HCT116 (cell line): ENCODE measurements around the gene RNU5D-1. TPM values are rescaled to one million over a fixed set of nuclear protein-coding genes. Genes with fewer than 3 reads are reported as not detected.

Source experiments
- ATAC-seq: fragments of 200-7000 bp; cut with Tn5 transposase; 2 replicates; pipeline ENCODE4 v1.9.1; 2020; ENCODE audit warnings: mild to moderate bottlenecking, moderate library complexity
- BruUV-seq: library from RNA; stranded (reverse); fragments of 400-500 nt; replicated peaks from 2 replicates; lab custom pipeline; 2021; lab: Mats Ljungman, UMichigan
- CTCF ChIA-PET: fragments of 300-600 bp; sonication (Branson Sonifier 250); formaldehyde crosslinking; loops from one replicate; lab custom pipeline; 2021; ENCODE audit warnings: antibody characterized with exemption; lab: Charles Lee
- POLR2A ChIA-PET: fragments of 300-600, 350-600 bp; sonication (Branson Sonifier 250); formaldehyde crosslinking; loops from one replicate; lab custom pipeline; 2021; ENCODE audit warnings: antibody characterized with exemption; lab: Charles Lee
- RAD21 ChIA-PET, 2 experiments: fragments of 300-600 bp; sonication (Branson Sonifier 250); formaldehyde crosslinking; loops; one replicate each; lab custom pipeline; 2023; ENCODE audit warnings: low total read pairs in 2 of 2; ENCODE audit not compliant: uncharacterized antibody in 2 of 2, unreplicated experiment in 2 of 2, low non-redundant PET in 1 of 2; lab: Charles Lee
- DNase-seq: peaks from one replicate; pipeline ENCODE4 v3.0.0-alpha.2; 2010; ENCODE audit warnings: low read depth, low spot score
- H2AFZ ChIP-seq: fragments of 200-600 bp; shearing (Covaris generic), sonication (generic); 2 replicates; pipeline ENCODE4 v1.6.1; 2017; ENCODE audit warnings: low read depth, mixed run types, mixed read lengths, antibody characterized with exemption, low read length; ENCODE audit not compliant: poor library complexity, severe bottlenecking
- H3K27ac ChIP-seq: 2 replicates; pipeline ENCODE4 v1.5.1; 2012; ENCODE audit warnings: low read depth, low read length
- H3K27me3 ChIP-seq: fragments of 200-600 bp; sonication (generic); 2 replicates; pipeline ENCODE4 v1.6.1; 2016; ENCODE audit warnings: mixed run types, low read length, mixed read lengths; ENCODE audit not compliant: insufficient read depth
- H3K36me3 ChIP-seq, 2 experiments: fragments of 200-500 bp in 1 of 2; fragments of 200-600 bp in 1 of 2; sonication (Bioruptor generic) in 1 of 2; sonication (generic) in 1 of 2; 2 replicates each; pipeline versions ENCODE4 v1.5.1 to v1.6.1; 2014 to 2016; ENCODE audit warnings: low read length in 2 of 2, inconsistent platforms in 1 of 2, mixed read lengths in 1 of 2, mixed run types in 1 of 2; ENCODE audit not compliant: insufficient read depth in 2 of 2, control insufficient read depth in 1 of 2
- H3K4me1 ChIP-seq, 2 experiments: fragments of 200-600 bp in 1 of 2; sonication (generic) in 1 of 2; 2 replicates each; pipeline versions ENCODE4 v1.5.1 to v1.6.1; 2012 to 2017; ENCODE audit warnings: low read length in 2 of 2, inconsistent platforms in 1 of 2, mild to moderate bottlenecking in 1 of 2, mixed read lengths in 1 of 2, mixed run types in 1 of 2, moderate library complexity in 1 of 2; ENCODE audit not compliant: insufficient read depth in 2 of 2, control insufficient read depth in 1 of 2
- H3K4me2 ChIP-seq: fragments of 200-600 bp; sonication (generic); 2 replicates; pipeline ENCODE4 v1.6.1; 2017; ENCODE audit warnings: mixed run types, low read length, mixed read lengths
- H3K4me3 ChIP-seq, 2 experiments: fragments of 200-600 bp in 1 of 2; sonication (generic) in 1 of 2; replicated peaks in 1 of 2; 2 replicates each; pipeline ENCODE4 v1.5.1; 2011 to 2016; ENCODE audit warnings: low read length in 2 of 2, control low read depth in 1 of 2, low read depth in 1 of 2, mild to moderate bottlenecking in 1 of 2, mixed read lengths in 1 of 2, mixed run types in 1 of 2
- H3K79me2 ChIP-seq: fragments of 200-600 bp; sonication (generic); 2 replicates; pipeline ENCODE4 v1.6.1; 2017; ENCODE audit warnings: mild to moderate bottlenecking, mixed run types, low read length, moderate library complexity, mixed read lengths; ENCODE audit not compliant: insufficient read depth
- H3K9ac ChIP-seq: fragments of 200-600 bp; sonication (generic); 2 replicates; pipeline ENCODE4 v1.6.1; 2016; ENCODE audit warnings: low read length, mixed read lengths
- H3K9me2 ChIP-seq: fragments of 200-600 bp; sonication (generic), shearing (Covaris generic); 2 replicates; pipeline ENCODE4 v1.6.1; 2017; ENCODE audit warnings: mixed run types, mild to moderate bottlenecking, moderate library complexity; ENCODE audit not compliant: insufficient read depth
- H3K9me3 ChIP-seq, 2 experiments: fragments of 200-500 bp in 1 of 2; fragments of 200-600 bp in 1 of 2; sonication (Bioruptor generic) in 1 of 2; sonication (generic) in 1 of 2; 2 replicates each; pipeline ENCODE4 v1.6.1; 2014 to 2017; ENCODE audit warnings: low read length in 2 of 2, mixed read lengths in 2 of 2, inconsistent platforms in 1 of 2, low read depth in 1 of 2, mild to moderate bottlenecking in 1 of 2, mixed run types in 1 of 2, moderate library complexity in 1 of 2; ENCODE audit not compliant: control insufficient read depth in 1 of 2, insufficient read depth in 1 of 2
- H4K20me1 ChIP-seq: fragments of 200-600 bp; sonication (generic), shearing (Covaris generic); 2 replicates; pipeline ENCODE4 v1.6.1; 2017; ENCODE audit warnings: mixed run types, mild to moderate bottlenecking, moderate library complexity; ENCODE audit not compliant: insufficient read depth
- ATF3 ChIP-seq: IDR thresholded peaks from 2 replicates; pipeline ENCODE4 v1.6.1; 2012
- CBX3 ChIP-seq: IDR thresholded peaks from 2 replicates; pipeline ENCODE4 v1.6.1; 2012; ENCODE audit warnings: low read depth
- CEBPB ChIP-seq: IDR thresholded peaks from 2 replicates; pipeline ENCODE4 v1.6.1; 2012; ENCODE audit warnings: low read depth
- CTCF ChIP-seq, 3 experiments: fragments of 200-600 bp in 1 of 3; sonication (generic) in 1 of 3; IDR thresholded peaks in 2 of 3; conservative IDR thresholded peaks in 1 of 3; 2 replicates each; pipeline ENCODE4 v1.5.1; 2012 to 2017; ENCODE audit warnings: low read depth in 2 of 3, low read length in 2 of 3, antibody characterized with exemption in 1 of 3, borderline replicate concordance in 1 of 3, control low read depth in 1 of 3, mild to moderate bottlenecking in 1 of 3, mixed read lengths in 1 of 3, mixed run types in 1 of 3, moderate library complexity in 1 of 3; ENCODE audit not compliant: insufficient read depth in 1 of 3
- EGR1 ChIP-seq: IDR thresholded peaks from 2 replicates; pipeline ENCODE4 v1.6.1; 2012; ENCODE audit warnings: low read depth
- ELF1 ChIP-seq: IDR thresholded peaks from 2 replicates; pipeline ENCODE4 v1.6.1; 2012; ENCODE audit warnings: low read depth, borderline replicate concordance
- EZH2 ChIP-seq: fragments of 200-600 bp; sonication (generic); IDR thresholded peaks from 2 replicates; pipeline ENCODE4 v1.6.1; 2017; ENCODE audit warnings: antibody characterized with exemption, mixed run types
- EZH2phosphoT487 ChIP-seq: fragments of 200-600 bp; IDR thresholded peaks from 2 replicates; pipeline ENCODE4 v1.6.1; 2018; ENCODE audit warnings: antibody characterized with exemption, borderline replicate concordance
- FOSL1 ChIP-seq: IDR thresholded peaks from 2 replicates; pipeline ENCODE4 v1.6.1; 2012; ENCODE audit warnings: low read depth
- JUND ChIP-seq: IDR thresholded peaks from 2 replicates; pipeline ENCODE4 v1.6.1; 2012
- MAX ChIP-seq: IDR thresholded peaks from 2 replicates; pipeline ENCODE4 v1.6.1; 2012
- POLR2A ChIP-seq: IDR thresholded peaks from 2 replicates; pipeline ENCODE4 v1.7.0; 2011; ENCODE audit warnings: borderline replicate concordance; ENCODE audit not compliant: insufficient read depth, insufficient read length; ENCODE audit errors: extremely low read depth
- POLR2AphosphoS5 ChIP-seq: IDR thresholded peaks from 2 replicates; pipeline ENCODE4 v1.6.1; 2011; ENCODE audit warnings: mild to moderate bottlenecking, low read depth, low read length, moderate library complexity
- SP1 ChIP-seq: IDR thresholded peaks from 2 replicates; pipeline ENCODE4 v1.6.1; 2012; ENCODE audit warnings: low read depth
- SRF ChIP-seq: IDR thresholded peaks from 2 replicates; pipeline ENCODE4 v1.6.1; 2012; ENCODE audit warnings: low read depth
- TCF7L2 ChIP-seq: IDR thresholded peaks from 2 replicates; pipeline ENCODE4 v1.7.0; 2011; ENCODE audit warnings: borderline replicate concordance, inconsistent platforms; ENCODE audit not compliant: insufficient read depth, insufficient read length; ENCODE audit errors: extremely low read depth
- YY1 ChIP-seq: IDR thresholded peaks from 2 replicates; pipeline ENCODE4 v1.6.1; 2011; ENCODE audit warnings: low read length, low read depth, moderate library complexity, mild to moderate bottlenecking; ENCODE audit not compliant: insufficient replicate concordance; ENCODE audit errors: extremely low read depth
- ZFX ChIP-seq: fragments of 450-650 bp; IDR thresholded peaks from 2 replicates; pipeline ENCODE4 v1.6.1; 2017
- ZNF274 ChIP-seq: fragments of 200-500 bp; sonication (Bioruptor generic); IDR thresholded peaks from 2 replicates; pipeline ENCODE4 v1.6.1; 2014; ENCODE audit warnings: mild to moderate bottlenecking, low read depth, low read length, inconsistent platforms
- intact Hi-C: fragments of 100-400 bp; cut with micrococcal nuclease; formaldehyde crosslinking; loops from 2 replicates; pipeline ENCODE4 v1.10.0; 2022
- total RNA-seq: library from RNA; stranded (reverse); gene quantifications from one replicate; pipeline ENCODE4 v1.2.1, GENCODE V29; 2021; ENCODE audit not compliant: unreplicated experiment

Gene RNU5D-1
- total RNA-seq, 1 experiment from 2014 or later = not detected

GRCh38 chr1:44701141-44701573, 29.8 kb downstream of the RNU5D-1 start:
- no peak overlapping the region for H3K4me3 ChIP-seq
- BruUV-seq = no TSS peak
- no peaks in the 10 kb centered on the region for H3K9me3 ChIP-seq
- no peaks in the 10 kb centered on the region for H3K27me3 ChIP-seq
- no peak overlapping the region for H3K9ac ChIP-seq
- no peaks in the 10 kb centered on the region for H3K9me2 ChIP-seq
- no peak overlapping the region for H3K4me2 ChIP-seq
- H2AFZ ChIP-seq = no peak overlapping the region
- no peak overlapping the region for H3K27ac ChIP-seq
- no peak for TF ChIP-seq SP1
- no peak for TF ChIP-seq CBX3
- no peak for TF ChIP-seq CEBPB
- TF ChIP-seq FOSL1 = no peak
- TF ChIP-seq YY1 = no peak
- TF ChIP-seq ZNF274 = no peak
- no peak for TF ChIP-seq TCF7L2
- TF ChIP-seq ELF1 = no peak
- no peaks in the 10 kb centered on the region for H3K79me2 ChIP-seq
- ATAC-seq (no peak), DNase-seq (no peak)
- H3K36me3 ChIP-seq = no peaks in the 10 kb centered on the region
- intact Hi-C loops = no loop called here
- H4K20me1 ChIP-seq = no peaks in the 10 kb centered on the region
- ChIA-PET CTCF (interaction anchor here (0.6 kb wide), 1 partner anchor 55 kb away, joined by 3 read pairs; no protein-coding TSS in a partner anchor), RAD21 (no interaction called here), POLR2A (interaction anchor here (1.0 to 1.8 kb wide), 3 partner anchors 20 to 29 kb away, joined by 3 to 5 read pairs (median 4); no protein-coding TSS in a partner anchor)
- peaks cover 9 to 18% of the 10 kb centered on the region in 2 experiments for H3K4me1 ChIP-seq

DNA sequence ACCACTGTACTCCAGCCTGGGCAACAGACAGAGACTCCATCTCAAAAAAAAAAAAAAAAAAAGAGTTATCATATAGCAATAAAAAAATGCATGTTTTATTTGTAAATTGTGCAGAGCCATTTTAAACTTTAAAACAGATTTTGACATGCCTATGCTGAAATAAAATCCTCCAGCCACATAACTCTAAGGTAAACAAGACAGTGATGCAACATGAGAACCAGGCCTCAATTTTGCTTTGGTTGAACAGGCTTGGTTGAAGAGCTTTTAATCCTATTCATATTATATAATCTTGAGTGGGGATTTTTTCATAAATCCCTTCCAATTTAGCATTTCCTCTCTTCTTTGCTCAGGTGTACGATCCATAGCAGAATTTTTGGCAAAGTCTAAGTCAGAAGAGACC, 30.4 kb downstream of the RNU5D-1 start:
- Histone ChIP-seq H3K9ac (no peak overlapping the region), H3K27ac (no peak overlapping the region), H3K4me1 (peaks cover 9 to 18% of the 10 kb centered on the region in 2 experiments), H3K36me3 (no peaks in the 10 kb centered on the region), H2AFZ (no peak overlapping the region), H3K27me3 (no peaks in the 10 kb centered on the region), H3K9me3 (no peaks in the 10 kb centered on the region), H4K20me1 (no peaks in the 10 kb centered on the region), H3K4me2 (no peak overlapping the region), H3K79me2 (no peaks in the 10 kb centered on the region), H3K4me3 (no peak overlapping the region), H3K9me2 (no peaks in the 10 kb centered on the region)
- ChIA-PET RAD21 (no interaction called here), CTCF (interaction anchor here (0.6 kb wide), 1 partner anchor 56 kb away, joined by 3 read pairs; no protein-coding TSS in a partner anchor), POLR2A (interaction anchor here (1.0 to 1.8 kb wide), 2 partner anchors 21 to 30 kb away, joined by 3 to 5 read pairs; no protein-coding TSS in a partner anchor)
- DNase-seq (no peak), ATAC-seq (no peak)
- TF ChIP-seq POLR2AphosphoS5 = no peak
- no peak for TF ChIP-seq EGR1
- no peak for TF ChIP-seq CEBPB
- TF ChIP-seq YY1 = no peak
- TF ChIP-seq ELF1 = no peak
- no peak for TF ChIP-seq ATF3
- TF ChIP-seq SRF = no peak
- no peak for TF ChIP-seq EZH2phosphoT487
- no peak for TF ChIP-seq CTCF (IDR thresholded peaks at IDR 0.05 in 2 of 3, conservative IDR thresholded peaks at IDR 0.05 in 1 of 3; ENCODE audit: borderline replicate concordance in 1 of 3, insufficient read depth in 1 of 3, low read depth in 2 of 3, low read length in 2 of 3)
- no peak for TF ChIP-seq ZFX
- TF ChIP-seq MAX = no peak
- no peak for TF ChIP-seq FOSL1
- TF ChIP-seq JUND = no peak
- no peak for TF ChIP-seq ZNF274
- no peak for TF ChIP-seq POLR2A
- TF ChIP-seq CBX3 = no peak
- no peak for TF ChIP-seq EZH2
- intact Hi-C loops = no loop called here
- BruUV-seq = no TSS peak
